ENCODE measurements around the gene CRHR1.

Gene CRHR1

DNA sequence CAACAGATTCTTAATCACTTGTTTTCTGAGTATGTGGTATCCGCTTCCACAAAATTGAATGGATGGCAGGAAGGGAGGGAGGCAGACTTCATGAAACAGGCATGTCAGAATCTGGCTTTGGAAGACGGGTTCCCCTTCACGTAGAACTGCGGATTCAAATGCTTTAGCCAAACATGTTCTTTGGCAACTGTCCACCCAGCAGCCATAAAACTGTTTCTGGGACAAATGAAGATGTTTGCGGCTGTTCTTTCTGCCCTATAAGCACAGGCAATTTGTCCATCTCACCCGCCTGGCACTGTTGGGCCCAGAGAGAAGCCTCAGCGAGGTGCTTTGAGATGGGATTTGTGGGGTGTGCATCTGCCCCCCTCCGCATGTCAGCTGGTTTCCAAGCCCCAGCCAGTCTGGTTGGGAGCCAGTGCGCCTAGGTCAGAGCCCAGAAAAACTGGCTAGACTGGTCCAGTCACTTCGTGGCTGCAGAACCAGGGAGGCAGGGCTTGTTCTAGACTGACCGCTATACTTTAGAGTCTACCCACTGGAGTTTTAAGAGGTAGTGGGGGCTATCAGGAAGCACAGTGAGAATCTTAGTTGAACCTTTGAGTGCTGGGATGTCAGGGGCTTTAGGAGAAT lies 6.3 kb downstream of the CRHR1 start:
- no peak for DNase-seq

DNA sequence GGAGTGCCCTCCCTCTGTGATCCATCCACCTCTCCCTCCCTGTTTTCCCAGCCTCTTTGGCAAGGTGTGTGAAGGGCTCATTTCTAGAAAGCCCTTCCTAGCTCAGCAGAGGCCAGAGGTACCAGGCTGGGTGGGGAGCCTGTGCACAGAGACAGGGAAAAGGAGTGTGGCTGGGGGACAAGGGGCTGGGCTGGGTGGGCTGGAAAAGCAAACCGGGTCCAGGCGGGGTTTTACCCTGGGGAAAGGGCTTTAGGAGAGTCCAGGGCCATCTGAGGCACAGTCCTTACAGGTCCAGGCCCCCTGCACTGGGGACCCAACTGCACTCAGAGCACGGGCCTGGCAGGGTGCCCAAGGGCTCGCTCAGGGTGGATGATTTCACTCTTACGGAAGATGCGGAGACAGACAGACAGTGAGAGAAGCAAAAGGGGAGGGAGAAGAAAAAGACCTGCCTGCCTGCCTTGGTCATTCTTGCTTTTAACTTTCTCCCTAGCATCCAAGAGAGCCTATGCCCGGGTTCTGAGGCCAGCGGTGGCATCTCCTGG lies 7.0 kb downstream of the CRHR1 start:
- DNase-seq: no peak

DNA sequence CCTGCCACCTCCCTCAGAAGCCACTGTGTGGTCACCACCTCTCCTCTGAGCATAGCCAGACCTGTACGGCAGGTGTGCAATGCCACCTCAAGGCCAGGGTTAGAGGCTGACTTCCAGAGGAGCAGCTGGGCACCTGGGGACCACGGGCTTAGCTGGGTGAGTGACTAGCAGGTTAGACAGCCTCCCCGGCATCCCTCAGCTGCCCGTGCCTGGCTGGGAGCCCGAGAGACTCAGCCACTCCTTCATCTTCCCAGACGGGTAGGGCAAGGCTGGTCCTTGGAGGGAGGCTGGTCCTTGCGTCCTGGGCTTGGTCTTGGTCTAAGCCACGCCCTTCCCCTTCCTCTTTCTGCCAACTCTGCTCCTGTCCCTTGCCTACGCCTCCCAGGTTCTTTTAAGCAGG lies 7.8 kb downstream of the CRHR1 start:
- DNase-seq: no peak

DNA sequence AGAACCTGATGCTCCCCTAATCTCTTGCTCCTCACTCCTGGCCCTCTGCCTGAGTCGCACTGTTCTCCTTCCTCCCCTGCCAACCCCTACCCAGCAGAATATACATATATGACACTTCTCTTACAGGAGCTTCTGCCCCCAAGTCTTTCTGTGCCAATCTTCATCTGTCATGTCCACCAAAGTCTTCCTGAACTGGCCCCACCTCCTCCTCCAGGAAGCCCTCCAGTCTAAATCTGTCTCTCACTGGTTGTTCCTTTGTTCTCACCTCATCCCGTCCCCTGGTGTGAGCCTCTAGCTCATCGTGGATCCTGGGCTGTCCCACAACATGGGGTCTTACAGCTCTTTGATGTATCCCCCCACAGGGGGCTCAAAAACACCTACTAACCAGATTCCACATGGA lies 8.3 kb downstream of the CRHR1 start:
- DNase-seq: no peak

DNA sequence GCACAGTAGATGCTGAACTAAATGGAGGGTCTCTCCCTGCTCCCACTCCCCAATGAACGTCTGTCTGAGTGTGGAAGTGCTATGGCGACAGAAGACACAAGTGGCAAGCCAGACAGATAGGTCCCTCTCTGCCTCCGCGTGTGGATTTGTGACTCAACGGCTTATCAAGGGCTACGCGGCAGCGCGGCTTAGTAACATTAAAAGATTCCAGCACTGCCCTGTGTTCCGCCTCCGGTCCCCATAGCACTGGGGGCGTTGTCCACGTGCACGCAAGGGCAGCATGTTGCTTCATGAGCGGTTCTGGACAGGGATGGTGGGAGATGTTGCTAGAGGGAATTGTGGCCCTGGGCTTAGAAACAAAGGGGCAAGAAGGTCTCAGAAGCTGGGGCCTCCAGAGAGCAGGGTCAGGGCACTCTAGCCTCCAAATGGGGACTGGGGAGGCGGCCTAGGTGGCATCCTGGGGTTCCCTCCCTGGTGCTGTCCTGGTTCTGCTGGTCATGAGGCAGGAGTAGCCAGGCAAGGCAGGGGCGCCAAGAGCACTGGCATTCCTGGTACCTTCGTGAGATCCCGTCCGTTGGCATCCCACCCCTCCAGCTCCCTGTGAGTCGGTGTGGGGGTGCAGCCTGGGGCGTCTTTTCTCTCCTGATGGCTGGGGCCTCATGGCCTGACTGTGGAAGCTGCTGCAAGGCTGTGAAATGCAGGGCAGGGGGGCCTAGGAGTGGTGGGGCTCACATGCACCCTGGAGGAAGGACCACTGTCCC lies 9.1 kb downstream of the CRHR1 start:
- no peak for DNase-seq

DNA sequence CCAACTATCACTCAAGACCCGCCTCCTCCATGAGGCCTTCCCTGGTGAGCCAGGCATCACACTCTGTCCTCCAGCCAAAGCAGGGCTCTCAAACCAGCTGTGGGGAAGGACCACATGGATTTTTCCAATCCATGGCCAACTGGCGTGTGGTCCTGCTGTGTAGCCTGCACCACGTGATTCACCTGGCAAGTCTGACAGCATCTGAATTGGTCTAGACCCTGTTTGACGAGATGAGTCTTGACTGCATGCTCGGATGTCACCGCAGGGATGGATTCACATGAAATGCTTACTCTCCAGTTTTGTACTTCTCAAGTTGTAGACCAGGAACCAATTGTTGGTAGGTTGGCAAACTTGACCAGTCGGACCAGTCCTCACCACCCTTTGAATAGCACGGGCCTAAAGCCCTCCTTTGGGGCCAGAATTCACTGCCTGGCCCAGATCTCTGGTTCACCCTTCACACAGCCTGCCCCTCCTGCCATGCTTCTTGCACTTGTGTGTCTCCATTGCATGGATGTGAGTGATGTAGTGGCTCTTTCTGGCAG lies 9.9 kb downstream of the CRHR1 start:
- DNase-seq: no peak

DNA sequence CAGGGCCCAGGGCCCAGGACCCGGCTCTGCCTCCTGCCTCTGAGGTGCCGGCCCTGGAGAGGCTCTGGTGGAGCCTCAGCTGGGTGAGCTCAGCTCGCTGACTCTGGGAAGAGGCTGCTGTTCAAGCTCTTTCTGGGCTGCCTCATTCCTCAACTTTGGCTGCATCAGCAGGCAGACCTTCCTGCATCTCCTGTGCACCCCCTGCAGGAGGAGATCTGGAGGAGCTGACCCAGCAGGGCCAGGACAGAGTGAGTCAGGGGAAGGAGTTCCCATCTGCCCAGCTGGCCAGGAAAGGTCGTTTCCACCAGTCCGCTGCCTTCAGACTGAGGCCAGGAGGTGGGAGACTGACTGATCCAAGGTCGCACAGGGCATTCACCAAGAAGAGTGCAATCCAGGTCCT lies 10.7 kb downstream of the CRHR1 start:
- no peak for DNase-seq

DNA sequence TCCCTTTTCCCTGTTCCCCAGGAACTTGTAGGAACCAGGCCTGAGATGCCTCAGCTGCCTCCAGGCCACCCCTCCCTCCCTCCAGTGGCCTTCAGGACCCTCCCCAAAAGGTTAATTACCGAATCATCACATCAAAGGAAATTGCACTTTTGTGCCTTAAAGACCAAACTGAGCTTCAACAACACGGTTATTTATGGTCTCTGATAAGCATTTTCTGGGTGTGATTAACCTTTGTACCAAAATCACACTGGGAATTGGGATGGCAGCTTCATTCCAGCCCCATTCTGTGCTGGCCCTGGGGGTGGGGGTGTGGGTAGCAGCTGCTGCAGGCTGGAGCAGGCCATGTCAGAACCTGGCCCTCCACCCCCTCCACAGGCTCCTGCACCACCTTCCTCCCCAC lies 16.7 kb downstream of the CRHR1 start:
- no peak for DNase-seq

DNA sequence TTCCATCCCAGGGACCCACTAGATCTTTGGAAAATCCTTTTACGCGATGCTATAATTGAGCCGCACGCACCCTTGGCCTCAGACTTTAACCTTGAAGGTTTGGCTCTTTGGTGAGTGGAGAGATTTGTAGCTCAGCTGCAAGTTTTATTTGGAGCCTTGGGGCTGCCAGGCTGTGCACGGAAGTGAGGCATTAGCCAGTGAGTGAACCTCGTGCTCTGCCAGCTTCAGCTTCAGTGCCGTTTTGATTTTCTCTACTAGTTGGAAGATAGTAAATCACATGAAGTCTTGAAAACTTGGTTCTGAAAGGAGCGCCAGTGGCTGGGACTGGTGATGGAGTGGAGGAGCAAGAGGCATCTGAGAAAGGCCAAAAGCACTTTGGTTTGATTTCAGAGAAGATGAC lies 17.3 kb downstream of the CRHR1 start:
- no peak for DNase-seq

DNA sequence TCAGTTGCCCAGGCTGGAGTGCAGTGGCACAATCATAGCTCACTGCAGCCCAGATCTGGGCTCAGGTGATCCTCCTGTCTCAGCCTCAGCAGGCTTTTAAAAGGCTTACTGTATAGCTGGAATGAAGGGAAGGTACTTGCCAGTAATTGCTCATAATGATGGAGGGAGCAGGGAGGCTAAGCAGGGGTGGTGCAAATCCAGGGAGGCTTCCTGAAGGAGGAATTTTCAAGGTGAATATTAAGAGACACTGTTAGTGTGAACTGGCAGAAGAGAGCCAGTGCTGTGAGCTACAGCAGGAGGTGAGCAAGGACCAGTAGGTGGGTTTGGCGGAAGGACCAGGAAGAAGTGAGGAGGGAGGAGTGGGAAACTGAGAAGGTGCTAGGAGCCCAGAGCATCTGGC lies 24.7 kb downstream of the CRHR1 start:
- DNase-seq: no peak

DNA sequence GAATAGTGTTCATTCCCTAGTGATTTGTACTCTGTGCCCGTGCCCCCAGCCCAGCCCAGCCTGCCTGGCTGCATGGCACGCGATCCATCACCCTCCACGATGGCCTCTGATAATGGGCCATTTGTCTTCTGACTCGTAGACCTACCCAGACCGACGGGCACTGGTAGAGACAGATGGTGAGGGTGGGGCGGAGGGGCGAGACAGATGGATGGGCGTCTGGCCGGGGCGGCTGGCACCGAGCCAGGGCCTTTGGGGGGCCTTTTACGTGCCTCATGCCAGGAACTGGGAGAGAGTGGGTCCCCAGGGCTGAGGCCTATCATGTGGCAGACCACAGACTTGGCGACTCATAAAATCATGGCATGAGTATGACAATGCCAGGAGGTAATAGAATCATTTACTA lies 25.4 kb downstream of the CRHR1 start:
- DNase-seq: no peak

DNA sequence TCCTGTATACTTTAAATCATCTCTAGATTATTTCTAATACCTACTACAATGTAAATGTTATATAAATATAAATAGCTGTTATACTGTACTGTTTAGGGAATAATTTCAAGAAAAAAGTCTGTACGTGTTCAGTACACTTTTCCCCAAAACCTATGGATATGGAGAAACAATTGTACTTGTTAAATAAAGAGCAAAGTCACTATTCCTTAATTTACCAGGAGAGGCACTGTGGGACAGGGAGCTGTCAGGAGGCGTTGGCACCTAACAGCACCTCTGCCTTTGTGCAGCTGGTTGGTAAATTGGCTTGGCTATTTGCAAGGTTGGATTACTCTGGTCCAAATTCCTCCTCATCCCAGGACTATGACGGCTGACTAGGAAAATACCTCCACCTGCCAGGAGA lies 28.0 kb downstream of the CRHR1 start:
- no peak for DNase-seq

DNA sequence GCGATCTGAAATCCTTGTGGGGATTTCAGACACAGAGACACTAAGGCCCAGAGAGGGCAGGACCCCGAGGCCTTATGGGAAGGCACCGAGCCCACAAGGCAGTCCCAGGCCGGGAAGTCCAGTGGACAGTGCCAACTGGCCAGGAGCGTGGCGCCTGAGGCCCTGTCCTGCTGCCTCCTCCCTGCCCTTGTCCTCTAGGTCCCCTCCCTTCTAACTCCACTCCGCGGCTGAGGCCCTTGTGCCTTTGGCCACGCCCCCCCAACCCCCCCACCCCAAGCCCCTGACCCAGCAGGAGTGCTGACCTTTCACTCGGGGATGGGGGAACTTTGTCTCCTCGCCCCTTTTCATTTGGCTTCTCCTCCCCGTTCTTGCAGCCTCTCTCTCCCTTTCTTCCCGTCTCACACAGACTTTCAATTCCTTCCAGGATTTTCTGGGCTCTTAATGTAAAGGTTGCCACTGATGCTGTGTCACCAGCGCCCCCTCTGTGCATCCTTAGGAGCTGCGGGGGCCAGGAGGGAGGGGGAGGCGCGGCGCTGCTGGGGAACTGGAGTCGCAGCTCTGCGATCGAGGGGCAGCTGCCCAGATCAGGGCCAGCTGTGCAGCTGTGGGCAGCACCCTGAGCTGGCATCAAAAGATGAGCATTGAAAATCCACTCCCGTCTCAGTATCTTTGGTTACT lies 29.1 kb downstream of the CRHR1 start:
- DNase-seq: no peak

DNA sequence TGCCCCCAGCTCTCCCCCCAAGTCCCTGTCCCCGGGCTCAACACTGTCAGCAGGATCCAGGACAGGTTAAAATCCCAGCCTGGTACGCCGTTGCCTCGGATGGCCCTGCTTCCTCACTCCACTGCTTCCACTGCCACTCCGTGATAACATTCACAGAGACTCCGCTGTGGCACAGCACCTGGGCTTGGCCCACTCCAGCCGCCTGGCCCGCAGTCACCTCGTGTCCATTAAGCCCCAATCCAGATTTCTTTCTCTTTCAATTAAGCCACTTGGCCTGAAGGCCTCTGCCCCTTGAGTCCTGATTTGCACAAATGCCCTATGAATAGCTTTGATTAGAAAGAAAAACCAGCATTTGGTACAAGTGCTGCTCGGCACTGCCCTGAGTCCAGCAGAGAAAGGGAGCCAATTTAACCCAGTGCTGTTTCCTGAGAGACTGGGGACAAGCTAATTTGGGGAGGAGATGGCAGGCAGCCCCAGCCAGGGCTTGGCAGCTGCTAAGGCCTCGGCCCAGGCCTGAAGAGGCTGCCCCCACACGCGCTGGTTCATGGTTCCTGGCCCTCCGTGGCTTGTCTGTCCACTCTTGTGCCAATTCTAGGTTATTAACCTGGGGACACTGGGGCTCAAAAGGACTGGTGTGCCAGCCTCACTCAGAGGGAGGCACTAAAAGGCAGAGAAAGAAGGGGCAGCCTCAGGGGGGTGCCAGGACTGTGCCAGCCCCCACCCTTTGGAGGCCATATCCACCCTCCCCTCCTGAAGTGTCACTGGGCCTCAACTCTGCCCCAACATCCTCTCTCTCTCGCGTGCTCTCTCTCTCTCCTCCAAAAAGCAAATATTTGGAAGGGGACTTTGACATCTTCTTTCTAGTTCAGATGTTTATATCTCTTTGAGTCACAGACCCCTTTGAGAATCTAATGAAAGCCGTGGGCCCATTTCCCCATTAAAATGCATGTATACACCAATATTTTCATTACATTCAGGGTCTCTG lies 30.8 kb downstream of the CRHR1 start:
- DNase-seq: no peak

DNA sequence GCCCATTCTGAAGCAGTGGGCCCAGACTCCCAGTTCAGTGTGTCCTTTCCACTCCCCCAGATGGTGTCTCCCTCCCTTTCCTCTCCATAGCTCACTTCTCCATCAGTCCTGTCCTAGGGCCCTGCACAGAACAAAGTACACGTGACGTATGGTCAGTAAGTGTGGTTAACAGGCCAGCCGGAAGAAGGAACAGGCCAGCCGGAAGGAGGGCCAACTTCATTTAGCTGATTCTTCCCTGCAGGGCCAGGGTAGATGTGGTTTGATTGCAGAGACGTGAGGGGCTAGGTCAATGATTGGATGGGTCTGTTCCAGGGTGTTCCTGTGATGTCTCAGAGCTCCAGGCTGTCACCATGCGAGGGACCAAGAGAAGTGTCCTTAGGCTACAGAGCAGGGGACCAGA lies 31.6 kb downstream of the CRHR1 start:
- DNase-seq: no peak

DNA sequence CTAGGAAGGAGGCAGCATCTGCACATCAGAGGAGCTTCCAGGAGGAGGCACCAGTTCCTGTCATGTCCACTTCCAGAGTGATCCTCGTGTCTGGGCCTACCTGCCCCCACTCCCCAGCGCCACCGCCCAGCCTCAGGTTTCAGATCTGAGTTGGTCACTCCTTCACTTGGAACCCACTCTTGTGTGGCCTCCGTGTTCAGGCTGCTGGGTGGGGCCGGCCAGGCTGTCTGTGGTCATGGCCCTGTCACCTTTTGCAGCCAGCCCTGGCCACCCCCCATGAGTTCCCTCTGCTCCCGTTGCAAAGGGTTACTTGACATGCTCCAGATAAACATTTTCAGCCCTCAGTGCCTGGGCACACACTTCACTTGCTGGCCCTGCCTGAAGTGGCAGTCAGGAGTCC lies 33.9 kb downstream of the CRHR1 start:
- DNase-seq: no peak

DNA sequence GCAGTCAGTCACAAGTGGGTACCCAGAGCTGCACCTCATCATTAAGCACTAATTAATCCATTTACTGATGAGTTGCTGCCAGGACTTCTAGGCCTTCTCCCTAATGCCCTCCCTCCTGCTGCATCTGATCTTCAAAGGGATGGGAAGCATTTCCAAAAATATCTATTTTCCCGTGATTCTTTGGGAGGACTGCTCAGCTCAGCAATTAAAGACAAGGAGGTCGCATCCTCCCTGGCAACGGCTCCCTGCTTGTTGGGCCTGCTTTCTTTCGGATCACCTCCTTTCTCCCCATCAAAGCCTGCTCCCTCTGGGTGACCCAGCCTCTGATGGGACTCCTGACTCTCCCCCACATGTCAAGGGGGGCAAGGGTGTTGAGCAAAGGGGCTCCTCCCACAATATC lies 34.6 kb downstream of the CRHR1 start:
- no peak for DNase-seq

DNA sequence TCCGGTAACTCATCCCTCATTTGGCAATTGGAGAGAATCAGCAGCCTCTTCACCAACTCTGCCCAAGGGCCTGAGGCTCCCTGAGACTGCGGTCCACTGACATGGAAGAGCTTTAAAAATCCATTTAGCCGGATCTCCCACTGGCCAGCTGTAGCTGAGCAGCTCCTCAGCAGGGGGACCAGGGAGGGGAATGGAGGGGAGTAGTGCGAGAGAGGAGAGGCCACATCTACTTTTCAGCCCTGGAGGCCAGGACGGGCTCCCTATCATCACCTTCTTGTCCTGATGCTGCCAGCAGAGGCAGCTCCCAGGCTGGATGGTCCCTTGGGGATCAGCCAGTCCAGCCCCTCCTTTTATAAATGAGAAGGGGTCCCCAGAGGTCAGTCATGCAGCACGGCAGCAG lies 35.5 kb downstream of the CRHR1 start:
- DNase-seq: no peak

DNA sequence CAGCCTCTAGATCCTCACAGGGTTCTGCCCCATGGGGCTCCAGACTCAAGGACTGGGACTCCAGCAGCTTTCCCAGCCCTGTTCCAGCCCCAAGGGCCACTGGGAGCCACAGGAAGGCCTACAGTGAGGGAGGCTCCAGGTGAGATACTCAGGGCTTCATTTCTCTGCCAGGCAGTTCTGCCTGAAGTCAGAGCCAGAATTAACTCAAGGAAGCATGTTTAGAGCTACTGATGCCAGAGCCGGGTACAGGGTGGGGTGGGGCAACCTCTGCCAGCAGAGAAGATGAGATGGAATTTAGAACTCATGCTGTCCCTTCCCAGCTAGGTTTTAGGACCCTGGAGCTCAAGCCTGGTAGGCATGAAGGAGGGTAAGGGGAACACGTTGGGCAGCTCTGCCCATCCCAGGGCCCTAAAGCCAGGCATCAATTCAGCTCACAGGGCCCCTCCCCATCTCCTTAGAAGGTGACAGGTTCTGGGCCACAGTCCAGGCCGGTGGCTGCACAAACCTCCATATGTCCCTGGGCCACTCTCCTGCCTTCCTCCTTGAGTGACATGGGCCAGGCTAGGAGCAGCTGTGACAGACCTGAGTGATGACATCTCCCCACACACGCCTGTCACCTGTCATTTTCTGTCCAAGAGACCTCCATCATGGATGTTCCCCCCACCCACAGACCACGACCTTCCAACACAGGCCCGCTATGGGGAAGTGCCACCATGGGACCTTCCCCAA lies 36.1 kb downstream of the CRHR1 start:
- no peak for DNase-seq

DNA sequence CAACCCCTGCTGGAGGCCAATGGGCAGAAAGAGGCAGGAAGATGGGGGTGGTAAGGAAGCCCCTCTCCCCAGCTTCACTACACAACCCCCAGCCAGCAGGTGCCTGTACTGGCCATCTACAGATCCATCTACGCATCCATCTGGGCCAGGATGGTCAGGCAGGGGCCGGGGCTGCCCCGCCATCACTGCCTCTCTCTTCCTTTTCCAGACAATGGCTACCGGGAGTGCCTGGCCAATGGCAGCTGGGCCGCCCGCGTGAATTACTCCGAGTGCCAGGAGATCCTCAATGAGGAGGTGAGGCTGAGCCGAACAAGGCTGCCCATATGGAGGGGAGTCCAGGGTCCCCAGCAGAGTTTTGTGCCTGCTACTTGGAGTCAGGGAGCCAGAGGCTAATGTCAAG lies 37.0 kb downstream of the CRHR1 start:
- no peak for DNase-seq

DNA sequence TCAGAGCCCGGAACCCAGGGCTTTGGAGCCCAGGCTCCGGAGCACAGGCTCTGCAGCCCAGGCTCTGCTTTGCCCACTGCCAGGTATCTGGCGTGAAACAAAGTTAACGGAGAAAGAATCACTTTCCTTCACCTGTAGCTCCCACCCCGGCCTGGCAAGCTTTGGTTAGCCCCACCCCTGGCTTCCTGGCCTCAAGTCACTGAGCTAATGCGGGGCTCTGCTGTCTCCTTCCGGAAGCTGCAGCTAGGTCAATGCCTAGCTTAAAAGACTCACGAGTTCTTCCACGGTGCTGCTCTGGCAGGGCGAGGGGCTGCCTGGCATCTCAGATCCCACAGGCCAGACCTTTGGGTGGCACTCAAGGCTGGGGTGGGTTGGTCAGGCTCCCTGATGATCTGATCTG lies 39.5 kb downstream of the CRHR1 start:
- no peak for DNase-seq

DNA sequence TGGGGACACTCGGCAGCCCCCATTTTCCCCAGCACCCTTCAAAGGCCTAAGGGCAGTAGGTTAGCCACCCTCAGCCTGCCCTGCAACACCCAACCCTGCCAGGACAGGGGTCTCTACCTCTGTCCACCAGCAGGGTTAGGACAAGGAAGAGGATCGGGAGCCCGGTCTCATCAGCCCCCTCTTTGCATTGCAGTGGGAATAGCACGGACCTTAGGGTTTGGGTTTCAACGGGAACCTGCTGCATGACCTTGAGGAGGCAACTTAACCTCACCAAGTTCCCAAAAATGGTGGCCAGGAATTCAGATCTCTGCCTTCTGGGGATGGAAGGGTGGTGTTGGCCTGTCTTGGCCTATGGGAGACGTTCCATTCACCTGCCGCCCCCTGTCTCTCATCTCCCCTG lies 40.4 kb downstream of the CRHR1 start:
- no peak for DNase-seq

Measured in activated CD4-positive, alpha-beta T cell treated with anti-CD3 and anti-CD28 coated beads, Interleukin-2, amount 50 U/mL, for 1 hour (primary cell).